ENCODE data around the gene MED27.

The MED27 gene

GRCh38 chr9:131915181-131915580, 164.5 kb downstream of the MED27 start:
- no peak for DNase-seq

DNA sequence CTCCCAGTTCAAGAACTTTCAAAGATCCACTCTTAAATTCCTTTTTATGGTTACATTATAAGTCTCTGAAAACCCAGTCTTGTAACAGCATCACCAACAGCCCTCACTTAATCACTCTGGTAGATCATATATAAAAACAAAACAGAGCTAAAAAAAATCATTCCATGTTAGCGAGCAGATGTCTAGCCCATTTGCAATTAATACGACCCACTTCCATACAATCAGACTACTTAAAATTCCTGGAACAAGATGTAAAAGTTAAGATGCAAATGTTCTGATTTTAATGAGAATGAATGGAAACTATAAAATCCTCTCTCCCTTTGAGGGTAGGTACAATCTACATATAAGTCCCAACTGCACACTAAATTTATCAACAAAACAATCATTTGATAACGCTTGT, 167.0 kb downstream of the MED27 start:
- no peak for DNase-seq

- DNase-seq = no peak
Measured at GRCh38 chr9:131912069-131912468, 167.6 kb downstream of the MED27 start.

GRCh38 chr9:131910572-131910971, 169.1 kb downstream of the MED27 start:
- DNase-seq = no peak

GRCh38 chr9:131905144-131905543, 174.5 kb downstream of the MED27 start:
- no peak for DNase-seq

DNA sequence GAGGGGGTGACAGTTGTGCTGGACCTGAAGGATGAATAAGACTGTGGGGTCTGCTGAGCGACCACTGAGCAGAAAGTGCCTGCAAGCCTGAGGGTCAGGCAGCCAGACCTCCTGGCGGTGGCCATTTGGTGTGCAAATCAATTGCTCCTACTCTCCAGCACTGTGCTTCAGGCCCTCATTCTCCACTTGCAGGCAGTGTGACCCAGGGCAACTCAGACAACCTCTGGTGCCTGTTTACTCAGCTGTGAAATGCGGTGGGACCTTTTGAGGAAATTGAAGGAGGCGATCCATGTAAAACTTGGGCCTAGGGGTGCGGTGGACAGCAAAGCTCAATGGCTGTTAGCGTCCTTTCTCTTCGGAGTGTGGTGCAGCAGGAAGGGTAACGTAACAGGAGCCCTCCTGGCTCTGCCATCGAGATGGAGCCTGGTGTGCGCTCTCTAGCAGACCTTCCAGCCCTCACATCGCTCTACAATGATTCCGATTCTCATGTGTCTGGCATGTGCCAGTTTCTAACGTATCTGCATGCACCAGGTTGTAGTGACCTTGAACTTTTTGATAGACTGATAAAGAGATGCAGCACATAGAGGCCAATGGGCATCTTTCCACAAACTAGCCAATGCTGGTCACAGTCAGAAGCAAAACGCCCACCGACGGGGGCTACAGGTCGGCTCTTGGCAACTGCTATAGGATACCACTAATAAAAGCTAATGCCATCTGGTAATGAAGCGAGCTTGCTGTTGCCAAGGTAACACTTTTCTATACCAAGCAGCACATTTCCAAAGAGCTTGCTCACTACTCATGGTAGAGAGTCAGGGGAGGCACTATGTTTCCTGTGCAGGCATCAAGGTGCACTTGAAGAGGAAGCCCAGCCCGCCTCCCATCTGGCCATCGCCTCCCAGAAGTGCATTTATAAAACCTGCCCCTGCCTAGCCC, 180.1 kb downstream of the MED27 start:
- no peak for DNase-seq

- DNase-seq = no peak
Measured at GRCh38 chr9:131892902-131893500, 186.7 kb downstream of the MED27 start.

DNA sequence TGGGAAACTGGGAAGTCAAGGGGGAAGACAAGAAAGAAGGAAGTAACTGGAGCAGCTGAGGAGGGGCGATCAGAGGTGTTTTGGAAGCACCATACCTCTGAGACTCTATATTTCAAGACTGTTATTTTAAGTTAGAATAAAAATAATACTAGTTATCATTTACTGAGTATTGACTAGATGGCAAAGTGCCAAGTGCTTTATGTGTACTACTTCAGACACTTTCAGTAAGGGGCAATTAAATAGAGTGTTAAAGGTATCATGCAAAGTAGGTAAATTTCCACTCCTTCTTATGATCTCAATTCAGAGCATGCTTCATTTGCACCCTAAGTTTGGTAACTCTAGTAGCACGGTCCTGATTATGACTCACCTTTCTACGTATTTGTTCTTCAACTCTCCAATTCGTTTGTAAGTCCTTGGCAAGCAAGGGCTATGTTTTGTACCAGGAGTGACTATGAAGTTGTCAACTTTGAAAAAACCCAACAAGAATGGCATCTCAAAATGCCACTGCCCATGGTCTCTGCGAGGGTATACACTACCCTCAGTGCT, 187.4 kb downstream of the MED27 start:
- DNase-seq = no peak

DNA sequence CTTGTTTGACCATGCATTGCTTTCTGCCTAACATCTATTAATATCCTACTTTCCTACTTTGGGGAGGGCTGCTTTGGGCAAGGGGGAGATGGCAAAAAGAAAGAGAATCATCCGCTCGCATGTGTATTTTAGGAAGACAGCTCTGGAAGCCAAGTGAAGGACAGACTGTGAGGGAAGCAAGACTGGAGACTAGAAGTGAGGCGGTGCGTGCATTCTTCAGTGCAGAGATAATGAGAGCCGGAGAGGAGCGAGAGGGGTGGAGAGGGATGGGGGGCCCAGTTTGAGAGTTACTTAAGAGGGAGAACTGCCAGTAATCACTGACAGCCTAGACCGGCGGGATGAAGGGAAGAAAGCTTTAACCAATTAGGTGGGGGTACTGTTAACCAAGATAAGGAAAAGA, 188.1 kb downstream of the MED27 start:
- DNase-seq = no peak

- DNase-seq = no peak
Measured at GRCh38 chr9:131889437-131890251, 190.0 kb downstream of the MED27 start.

- DNase-seq = no peak
Measured at GRCh38 chr9:131888923-131889322, 190.7 kb downstream of the MED27 start.

GRCh38 chr9:131887680-131888079, 192.0 kb downstream of the MED27 start:
- no peak for DNase-seq

DNA sequence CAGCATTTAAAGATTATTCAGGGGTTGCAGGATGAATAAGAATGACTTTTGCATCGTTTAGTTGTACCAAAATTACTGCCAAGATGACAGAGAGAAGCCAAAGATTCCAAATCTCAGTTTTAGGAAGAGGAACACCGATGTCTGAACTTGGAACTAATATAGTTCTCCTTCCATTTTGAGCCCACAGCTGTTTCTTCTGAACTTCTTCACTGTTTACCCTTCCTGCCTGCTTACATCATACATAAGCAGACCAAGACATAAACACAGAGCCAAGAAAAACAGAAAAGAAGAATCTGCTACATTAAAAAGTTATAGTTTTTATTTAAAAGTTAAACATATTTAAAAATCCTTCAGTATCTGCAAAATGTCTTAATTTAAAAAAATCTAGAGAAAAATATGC, 192.8 kb downstream of the MED27 start:
- no peak for DNase-seq

DNA sequence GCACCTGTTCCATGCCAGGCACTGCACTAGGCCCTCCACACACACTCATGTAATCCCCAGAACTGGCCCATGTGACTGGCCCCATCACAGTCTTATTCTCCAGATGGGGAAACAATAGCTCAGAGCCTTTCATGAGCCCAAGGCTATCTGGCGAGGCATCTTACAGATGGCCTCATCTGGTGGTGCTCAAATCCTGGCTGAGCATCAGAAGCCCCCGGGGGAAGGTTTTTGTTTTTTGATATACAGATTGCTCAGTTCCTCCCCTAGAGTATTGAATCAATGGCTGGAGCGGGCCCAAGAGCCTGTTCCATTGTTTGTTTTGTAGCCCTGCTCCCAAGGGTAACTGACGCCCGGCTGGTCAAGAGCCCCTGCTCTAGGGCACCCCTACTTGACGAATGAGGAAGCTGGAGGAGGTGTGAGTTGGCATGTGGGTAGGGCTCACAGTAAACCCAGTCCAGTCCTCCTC, 194.5 kb downstream of the MED27 start:
- DNase-seq = no peak

DNA sequence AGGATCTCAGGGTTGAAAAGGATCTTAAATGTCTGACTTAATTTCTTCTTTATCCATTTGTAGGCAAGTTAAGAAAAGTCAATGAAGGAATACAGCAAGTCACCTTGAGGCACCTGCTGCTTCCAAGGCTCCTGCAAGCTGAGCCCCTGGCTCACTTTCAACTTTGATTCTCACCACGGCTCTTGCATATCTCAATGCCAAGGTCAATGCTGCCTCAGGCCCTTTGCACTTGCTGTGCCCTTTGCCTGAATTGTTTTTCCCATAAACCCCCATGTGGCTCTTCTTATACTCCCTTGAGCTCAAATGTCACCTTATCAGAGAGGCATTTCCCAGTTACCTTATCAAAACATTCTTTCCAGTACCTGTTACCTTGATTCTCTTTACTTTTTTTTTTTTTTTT, 195.4 kb downstream of the MED27 start:
- no peak for DNase-seq

DNA sequence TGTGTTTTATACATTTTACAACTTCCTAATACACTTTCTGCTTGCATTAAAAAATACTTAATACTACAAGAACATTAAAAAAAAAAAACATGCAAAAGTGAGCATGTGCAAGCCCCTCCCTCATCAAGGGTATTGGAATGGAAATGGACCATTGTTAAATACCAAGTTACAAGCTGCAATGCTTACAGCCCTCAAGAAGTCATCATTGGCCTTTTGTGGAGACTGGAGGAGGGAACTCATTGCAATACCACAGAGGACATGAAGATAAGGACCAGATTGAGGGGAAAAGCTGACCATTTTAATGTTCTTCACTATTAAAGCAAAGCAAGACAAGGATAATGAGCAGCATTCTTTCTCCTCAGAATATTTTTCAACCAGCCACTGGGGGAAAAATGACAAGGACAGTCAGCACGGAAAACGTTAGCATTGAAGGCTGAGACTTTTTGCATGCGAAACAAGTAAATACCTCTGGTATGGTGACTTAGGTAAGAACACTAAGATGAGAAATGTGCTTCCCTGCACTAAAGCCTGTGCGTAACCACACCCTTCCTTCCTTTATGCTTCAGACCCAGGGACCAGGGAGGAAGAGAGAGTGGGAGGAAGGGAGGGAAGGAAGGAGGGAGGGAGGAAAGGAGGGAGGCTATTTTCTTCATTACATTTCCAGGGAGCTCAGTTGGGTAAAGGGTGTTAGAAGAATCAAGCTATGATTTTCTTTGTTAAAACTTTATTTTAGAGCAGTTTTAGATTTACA, 198.7 kb downstream of the MED27 start:
- no peak for DNase-seq

DNA sequence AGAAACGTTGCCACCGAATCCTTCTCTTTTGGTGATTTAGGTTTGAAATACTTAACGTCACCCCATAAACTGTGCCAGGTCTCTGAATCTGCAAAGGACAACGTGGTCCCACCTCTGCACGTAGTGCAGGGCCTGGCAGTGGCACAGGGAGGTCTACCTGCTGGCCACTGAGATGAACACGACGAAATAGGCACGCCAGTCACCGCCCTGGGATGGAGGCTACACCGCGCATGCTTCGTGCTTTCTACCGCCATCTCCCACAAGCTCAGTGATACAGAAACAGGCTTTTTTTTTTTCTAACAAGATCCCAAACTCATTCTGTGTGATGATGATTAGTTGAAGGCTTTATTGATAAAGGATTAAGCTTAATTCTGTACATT, 199.8 kb downstream of the MED27 start:
- DNase-seq = no peak

DNA sequence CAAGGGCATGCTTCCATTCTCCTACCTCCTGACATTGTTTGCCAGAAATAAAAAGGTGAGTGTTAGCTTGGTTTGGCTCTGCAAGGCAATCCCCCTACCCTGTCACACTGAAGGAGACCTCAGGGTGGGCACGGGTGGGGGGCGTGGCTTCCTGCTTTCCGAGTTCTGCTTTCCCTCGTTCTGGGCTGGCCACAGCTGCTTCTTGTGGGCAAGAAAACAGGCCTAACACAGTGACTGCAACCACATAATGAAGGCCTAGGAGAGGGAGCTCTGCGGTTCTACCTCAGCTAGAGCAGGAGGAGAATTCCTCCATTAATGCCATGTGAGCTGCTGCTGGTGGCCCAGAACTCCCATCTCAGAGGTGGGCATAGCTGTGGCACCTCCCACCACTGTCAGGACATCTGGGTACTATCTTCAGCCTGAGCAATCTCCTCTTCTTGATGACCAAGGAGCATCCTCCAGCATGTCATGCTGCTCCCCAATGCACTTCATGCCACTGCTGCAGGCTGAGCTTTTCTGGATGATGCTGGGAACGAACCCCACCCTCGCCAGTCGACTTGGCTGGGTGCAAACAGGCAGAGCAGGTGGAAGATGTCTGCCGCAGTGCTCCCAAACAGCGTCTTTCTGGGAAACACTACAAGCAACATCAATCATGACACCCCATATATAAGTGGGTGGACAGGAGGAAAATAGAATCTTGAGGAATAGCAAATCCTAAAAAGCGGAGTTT, 200.3 kb downstream of the MED27 start:
- no peak for DNase-seq

GRCh38 chr9:131876486-131876885, 203.2 kb downstream of the MED27 start:
- no peak for DNase-seq

DNA sequence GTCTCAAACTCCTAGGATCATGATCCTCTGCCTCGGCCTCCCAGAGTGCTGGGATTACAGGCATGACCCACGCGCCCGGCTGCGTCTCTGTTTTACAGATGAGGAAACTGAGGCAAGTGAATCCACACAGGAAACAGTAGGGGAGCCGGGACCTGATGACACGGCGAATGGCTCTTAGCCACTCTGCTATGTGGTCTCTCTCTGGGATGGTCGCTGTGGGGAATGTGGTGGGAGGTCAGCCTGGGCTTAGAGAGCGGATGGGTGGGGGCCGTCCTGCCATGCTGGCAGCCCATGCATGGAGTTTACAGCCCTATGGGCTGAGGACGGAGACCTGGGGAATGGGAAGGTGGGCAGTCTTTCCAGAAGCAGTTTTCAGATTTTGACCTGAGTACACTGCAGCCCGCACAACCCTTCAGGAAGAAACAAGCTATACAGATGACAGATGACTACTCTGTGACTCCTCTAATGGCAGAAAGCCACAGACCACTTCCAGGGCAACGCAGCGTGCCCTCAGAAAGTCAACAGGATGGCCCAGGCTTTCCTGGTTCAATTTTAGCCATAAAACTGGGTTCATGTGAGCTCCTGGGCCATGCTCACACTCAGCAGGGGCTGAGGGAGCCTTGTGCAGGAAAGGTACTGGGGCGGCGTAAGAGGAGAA, 203.7 kb downstream of the MED27 start:
- DNase-seq = no peak
